GM12874 (cell line): ENCODE results near the gene MYOZ2.

Source experiments
- TF ChIP-seq, protein P1 (sequence below): IDR thresholded peaks from 2 replicates; pipeline ENCODE4 v1.5.1; 2011; ENCODE audit warnings: low read depth, mild to moderate bottlenecking, control low read depth, low read length, moderate library complexity; ENCODE audit not compliant: insufficient read depth

MYOZ2 gene

DNA sequence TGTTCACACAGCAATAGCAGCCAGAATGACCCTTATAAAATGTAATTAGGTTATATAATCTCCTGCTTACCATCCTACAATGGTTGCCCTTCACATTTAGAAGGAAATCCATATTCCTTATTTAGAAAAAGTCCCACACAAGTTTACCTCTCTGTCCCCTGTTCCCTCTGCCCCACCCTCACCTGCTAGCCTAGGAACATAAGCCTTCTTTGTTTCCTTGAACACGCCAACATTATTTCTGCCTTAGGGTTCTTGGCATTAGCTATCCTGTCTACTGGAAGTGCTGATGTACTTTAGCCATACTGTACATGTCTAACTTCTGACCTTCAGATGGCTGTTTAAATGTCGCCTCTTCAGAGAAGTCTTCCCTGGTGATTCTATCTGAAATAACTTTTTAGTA is 48.5 kb downstream of the MYOZ2 start:
- TF ChIP-seq, protein P1, sequence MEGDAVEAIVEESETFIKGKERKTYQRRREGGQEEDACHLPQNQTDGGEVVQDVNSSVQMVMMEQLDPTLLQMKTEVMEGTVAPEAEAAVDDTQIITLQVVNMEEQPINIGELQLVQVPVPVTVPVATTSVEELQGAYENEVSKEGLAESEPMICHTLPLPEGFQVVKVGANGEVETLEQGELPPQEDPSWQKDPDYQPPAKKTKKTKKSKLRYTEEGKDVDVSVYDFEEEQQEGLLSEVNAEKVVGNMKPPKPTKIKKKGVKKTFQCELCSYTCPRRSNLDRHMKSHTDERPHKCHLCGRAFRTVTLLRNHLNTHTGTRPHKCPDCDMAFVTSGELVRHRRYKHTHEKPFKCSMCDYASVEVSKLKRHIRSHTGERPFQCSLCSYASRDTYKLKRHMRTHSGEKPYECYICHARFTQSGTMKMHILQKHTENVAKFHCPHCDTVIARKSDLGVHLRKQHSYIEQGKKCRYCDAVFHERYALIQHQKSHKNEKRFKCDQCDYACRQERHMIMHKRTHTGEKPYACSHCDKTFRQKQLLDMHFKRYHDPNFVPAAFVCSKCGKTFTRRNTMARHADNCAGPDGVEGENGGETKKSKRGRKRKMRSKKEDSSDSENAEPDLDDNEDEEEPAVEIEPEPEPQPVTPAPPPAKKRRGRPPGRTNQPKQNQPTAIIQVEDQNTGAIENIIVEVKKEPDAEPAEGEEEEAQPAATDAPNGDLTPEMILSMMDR: no peak

DNA sequence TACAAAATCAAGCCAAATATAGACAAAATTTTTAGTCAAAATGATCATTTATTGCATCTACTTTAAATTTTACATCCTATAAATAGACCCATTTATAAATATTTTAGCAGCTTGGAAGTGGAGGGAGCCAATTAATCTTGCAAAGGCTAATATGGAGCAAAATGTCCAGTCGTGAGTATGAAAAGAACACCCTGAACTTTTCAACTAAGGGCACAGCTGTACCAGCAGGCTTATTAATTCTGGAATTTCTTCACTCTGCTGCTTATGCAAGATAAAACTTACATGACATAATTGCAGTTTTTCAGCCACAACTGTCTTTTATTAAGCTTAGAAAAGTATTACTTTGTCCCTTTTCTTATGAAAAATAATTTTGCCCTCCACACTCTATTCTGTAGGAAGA is 54.0 kb downstream of the MYOZ2 start:
- TF ChIP-seq, protein P1: no peak

DNA sequence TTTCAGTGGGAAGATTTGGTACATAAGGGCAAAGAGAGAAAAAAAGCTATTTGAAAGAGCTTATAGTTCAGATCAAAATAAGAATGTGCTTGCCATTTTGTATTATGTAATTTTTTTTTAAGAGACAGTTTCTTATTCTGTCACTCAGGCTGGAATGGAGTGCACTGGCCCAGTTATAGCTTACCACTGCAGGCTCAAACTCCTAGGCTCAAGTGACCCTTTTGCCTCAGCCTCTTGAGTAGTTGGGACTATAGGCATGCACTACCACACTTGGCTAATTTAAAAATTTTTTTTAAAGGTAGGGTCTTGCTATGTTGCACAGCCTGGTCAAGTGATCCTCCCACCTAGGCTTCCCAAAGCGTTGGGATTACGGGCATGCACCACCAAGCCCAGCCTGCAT is 54.7 kb downstream of the MYOZ2 start:
- TF ChIP-seq, protein P1: no peak

DNA sequence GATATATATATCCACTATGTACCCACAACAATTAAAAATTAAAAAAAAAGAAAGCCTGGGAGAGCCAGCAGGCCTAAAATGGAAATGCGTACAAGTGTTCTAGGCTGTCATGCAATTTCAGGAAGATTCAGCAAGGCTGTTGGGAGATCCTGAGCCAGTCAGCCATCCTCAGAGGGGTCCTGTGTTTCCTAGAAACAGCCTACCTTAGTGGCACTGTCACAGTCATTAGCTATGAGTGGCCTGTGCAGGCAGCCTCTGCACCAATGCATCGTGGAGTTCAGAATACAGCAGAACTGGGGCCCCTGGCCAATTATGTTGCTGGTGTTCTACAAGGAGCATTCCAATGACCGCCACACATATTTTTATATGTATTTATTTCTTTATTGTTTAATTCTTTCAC is 55.9 kb downstream of the MYOZ2 start:
- TF ChIP-seq, protein P1: no peak

DNA sequence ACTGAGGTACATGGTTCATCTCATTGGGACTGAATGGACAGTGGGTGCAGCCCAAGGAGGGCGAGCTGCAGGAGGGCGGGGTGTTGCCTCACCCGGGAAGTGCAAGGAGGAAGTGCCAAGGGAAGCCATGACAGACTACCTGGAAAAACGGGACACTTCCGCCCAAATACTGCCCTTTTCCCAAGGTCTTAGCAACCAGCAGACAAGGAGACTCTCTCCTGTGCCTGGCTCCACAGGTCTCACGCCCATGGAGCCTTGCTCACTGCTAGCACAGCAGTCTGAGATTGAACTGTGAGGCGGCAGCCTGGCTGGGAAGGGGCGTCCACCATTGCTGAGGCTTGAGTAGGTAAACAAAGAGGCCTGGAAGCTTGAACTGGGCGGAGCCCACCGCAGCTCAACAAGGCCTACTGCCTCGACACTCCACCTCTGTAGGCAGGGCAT is 62.2 kb downstream of the MYOZ2 start:
- TF ChIP-seq, protein P1: no peak

DNA sequence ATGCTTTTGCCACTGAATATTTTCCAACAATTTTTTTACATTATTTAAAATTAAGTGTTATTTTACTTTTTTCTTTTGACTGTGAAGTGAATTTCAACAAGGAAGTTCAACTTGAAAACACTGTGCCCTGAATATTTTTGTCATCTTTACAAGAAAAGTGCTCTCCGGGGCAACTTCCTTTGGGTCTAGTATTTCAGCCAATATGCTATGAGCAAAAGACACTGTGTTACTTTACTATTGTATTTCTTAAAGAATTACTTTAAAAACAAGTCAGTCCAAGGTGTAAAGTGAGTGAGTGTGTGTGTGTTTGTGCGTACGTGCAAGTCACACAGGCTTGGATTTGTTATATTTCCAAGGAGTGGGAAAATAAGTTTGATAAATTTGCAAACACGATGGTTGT is 69.3 kb downstream of the MYOZ2 start:
- TF ChIP-seq, protein P1: no peak

DNA sequence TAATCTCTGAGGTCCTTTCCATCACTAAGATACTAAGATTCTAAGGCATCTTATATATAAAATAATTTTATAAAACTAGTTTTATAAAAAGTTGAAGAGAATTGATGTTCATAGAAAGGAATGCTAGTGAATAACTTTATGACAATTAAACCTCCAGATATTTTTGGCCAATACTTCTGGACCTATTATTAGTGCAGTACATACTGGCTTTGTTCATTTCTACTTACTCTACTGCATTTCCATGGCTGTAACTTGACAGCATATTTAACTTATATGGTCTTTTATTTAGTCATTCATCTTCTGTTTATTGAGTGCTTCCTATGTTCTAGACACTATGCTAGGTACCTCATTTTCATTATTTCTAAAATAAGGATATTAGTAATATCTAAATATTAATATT is 70.1 kb downstream of the MYOZ2 start:
- TF ChIP-seq, protein P1: no peak

DNA sequence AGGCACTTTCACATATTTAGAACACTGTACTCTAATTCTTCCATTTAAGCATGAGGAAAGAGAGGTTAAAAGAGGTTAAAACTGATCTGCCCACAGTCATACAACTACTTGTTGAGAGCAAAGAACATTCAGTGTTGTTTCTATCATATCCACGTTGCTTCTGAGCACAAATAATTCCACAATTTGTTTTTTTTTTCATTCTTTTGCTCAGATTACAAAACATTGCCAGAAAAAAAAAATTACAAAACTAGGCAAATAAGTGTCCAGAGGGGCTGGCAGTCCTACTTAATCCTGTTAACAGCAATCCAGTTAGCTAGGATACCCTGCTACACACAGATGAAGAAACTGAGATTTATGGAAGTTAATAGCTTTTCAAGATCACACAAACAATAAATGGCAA is 70.5 kb downstream of the MYOZ2 start:
- TF ChIP-seq, protein P1: no peak
